Middle frontal gyrus (tissue), 1 donor: ENCODE measurements around the gene HOMER2.
"Not testable (repeated sequence)": the region's sequence is repeated elsewhere in the genome, so short reads cannot be mapped to it uniquely, and the experiment has no call there.

Experiments
- DNase-seq: peaks from one replicate; pipeline ENCODE4 v3.0.0-alpha.2; 2015; ENCODE audit warnings: low spot score; ENCODE audit errors: extremely low spot score

The HOMER2 gene

GRCh38 chr15:82898961-82899360 lies 53.6 kb downstream of the HOMER2 start:
- no peak for DNase-seq

DNA sequence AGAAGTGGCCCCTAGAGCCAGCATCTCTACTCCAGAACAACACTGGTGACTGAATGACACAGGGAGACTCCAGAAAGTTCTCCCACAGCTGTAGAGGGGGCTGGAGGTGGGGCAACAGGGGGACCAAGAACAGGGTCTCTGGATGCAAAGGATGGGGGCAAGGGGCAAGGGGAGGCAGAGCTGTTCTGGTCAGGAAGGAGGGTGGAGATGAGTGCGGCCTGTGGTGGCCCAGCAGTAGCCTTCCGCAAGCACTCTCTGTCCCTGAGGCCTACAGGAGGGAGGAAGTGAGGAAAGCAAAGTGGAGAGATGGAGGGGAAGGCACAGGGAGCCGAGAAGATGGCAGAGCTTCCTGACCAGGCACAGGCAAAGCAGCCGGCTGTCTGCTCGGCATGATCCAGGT lies 56.5 kb downstream of the HOMER2 start:
- no peak for DNase-seq

DNA sequence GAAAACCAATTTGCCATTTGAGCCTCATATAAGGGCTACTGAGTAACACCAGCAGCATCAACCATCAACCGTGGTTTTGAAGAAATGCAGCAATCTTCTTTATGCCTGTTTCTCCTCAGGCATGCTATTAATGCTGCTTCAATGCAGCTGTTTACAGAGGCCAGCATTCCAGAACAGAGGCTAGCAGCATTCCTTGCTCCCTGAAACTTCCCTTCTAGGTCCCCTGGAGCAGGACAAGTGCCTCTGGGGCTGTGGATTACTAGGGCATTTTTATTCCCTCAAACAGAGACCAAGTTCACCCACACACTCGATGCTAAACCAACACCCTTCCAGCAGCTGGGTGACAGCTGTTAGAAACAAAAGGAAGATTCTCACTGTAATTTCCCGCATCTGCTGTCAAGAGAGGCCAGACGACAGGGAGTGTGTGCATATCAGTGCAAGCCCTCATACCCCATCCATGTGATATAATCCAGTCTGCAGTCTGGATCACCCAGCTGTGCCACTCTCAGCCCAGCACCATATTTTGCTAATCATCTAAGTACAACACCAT lies 57.5 kb downstream of the HOMER2 start:
- DNase-seq: no peak

DNA sequence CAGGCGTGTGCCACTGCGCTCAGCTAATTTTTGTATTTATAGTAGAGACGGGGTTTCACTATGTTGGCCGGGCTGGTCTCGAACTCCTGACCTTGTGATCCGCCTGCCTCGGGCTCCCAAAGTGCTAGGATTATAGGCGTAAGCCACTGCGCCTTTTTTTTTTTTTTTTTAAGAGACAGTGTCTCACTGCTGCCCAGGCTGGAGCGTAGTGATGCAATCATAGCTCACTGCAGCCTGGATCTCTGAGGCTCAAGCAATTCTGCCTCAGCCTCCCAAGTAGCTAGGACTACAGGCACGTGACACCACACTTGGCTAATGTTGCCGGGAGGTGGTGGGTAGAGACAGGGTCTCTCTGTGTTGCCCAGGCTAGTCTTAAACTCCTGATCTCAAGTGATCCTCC lies 59.0 kb downstream of the HOMER2 start:
- not testable (repeated sequence) for DNase-seq

GRCh38 chr15:82892573-82892972 lies 59.9 kb downstream of the HOMER2 start:
- no peak for DNase-seq

DNA sequence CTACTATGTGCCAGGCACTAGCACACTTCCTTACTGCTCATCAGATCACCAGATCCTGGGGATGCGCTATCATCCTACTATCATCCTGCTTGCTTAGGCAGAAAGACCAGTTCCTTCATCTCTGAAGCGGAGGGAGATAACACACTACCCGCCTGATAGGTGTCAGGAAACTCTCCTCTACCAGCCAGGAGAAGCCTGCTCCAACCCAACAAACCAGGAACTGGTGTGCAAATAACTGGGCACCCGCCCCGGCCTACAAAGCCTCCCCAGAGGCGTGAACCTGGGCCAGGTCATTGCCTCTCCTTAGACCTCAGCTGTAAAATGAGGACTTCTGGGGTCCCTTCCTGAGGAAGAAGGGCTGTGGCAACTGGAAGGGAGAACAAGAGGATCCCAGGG lies 61.5 kb downstream of the HOMER2 start:
- no peak for DNase-seq

GRCh38 chr15:82890338-82890994 lies 62.1 kb downstream of the HOMER2 start:
- no peak for DNase-seq

DNA sequence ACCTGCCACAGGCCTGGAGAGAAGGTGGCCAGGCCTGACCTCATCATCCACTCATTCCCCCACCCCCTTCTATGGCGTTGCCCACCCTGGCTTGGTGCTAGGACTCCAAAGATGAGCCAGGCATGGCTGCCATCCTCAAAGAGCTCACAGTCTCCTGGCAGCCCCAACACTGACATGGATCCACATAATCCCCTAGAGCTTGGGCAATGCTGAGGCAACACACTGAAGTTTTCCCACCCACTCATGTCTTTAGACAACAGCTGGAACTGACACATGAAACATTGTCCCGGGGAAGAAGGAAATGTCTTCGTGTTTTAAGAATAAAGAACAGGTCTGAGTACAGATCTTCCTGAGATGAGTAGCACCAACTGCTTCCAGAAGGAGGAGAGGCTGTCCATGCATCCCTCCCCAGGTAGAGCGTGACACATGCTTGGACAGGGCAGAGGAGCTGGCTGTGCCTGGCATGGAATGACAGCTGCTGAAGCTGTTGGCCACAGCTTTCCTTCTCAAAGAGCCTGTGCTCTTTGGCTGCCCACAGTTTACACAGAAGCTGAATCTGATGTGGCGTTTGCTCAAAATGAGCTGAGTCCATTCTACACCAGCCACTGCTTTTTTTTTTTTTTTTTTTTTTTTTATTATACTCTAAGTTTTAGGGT lies 70.1 kb downstream of the HOMER2 start:
- DNase-seq: no peak

DNA sequence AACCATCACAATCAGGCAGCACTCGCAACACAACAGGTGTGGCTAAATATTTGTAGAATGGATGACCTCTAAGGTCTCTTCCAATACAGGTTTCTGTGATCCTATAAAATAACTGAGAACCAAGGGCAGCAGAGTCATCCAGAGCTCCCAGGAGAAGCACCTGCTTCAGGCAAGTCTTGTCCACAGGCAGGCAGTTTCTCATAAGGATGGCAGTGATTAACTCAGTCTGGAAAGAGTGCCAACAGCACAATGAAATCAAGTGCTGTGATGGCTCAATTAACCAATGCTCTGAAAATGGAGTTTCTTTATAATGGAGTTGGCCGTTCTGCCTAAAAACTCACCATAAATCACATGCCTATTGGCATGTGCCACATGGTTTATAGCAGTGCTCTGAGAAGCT lies 70.8 kb downstream of the HOMER2 start:
- DNase-seq: no peak

DNA sequence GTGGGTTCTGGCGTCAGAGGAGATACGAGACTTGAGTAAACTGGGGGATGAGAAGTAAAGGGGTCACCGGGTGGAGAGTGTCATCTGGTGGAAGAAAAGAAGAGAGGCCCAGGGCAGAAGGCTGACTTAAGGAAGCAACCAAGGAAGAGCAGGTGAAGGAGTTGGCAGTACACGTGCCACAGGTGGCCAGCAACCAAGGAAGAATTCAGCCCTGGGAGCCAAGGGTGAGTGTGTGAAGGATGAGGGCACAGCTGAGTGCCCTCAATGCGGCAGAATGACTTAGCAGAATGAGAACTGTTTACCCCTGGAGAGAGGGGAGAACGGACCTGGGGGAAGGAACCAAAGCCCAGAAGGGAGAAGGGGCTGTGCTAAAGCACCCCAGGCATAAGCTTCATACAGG lies 71.8 kb downstream of the HOMER2 start:
- no peak for DNase-seq

GRCh38 chr15:82878325-82878724 lies 74.2 kb downstream of the HOMER2 start:
- DNase-seq: no peak

- DNase-seq: no peak
Measured at GRCh38 chr15:82877825-82878224, 74.7 kb downstream of the HOMER2 start.

DNA sequence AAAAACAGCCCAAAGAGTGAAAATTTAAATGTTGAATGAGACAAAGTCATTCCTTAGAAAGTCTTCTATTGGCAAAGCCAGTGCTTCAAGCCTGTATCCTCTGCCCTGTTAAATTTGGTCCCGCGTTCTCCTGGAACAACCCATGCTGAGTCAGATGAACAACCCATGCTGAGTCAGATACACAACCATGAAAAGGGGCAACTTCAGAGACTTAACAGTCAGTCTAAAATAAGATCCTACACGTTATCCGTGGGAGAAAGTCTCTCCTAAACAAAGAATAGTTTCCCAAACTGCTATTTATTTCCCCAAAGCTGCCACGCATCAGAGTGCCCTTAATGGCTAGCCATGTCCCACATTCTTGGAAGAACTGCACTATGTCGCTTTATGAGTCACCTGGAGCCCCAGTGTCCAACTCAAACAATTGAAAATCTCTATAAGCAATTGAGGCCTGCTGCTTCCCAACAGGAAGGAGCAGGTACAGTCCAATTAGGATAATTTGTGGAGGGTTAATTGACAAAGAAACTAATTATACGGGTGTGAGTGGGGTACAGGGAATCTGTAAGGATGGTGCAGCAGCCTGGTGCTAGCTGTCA lies 77.0 kb downstream of the HOMER2 start:
- no peak for DNase-seq

DNA sequence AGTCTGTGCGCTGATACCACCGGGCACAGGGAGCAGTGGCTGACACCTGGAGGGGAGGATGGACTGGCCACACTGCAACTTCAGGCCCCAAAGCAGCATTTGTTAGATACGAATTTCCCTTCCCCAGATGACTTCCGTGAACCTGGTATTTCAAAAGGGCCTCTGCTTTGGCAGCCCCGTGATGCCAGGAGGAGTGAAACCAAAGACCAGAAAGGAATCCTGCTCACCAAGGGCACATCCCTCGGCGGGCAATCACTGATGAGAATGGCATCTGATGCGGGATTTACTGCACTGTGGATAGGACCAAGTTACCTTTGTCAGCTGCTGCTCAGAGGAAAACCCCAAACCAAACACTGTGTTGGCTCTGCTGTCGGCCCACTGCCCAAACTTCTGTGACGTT lies 77.6 kb downstream of the HOMER2 start:
- no peak for DNase-seq

DNA sequence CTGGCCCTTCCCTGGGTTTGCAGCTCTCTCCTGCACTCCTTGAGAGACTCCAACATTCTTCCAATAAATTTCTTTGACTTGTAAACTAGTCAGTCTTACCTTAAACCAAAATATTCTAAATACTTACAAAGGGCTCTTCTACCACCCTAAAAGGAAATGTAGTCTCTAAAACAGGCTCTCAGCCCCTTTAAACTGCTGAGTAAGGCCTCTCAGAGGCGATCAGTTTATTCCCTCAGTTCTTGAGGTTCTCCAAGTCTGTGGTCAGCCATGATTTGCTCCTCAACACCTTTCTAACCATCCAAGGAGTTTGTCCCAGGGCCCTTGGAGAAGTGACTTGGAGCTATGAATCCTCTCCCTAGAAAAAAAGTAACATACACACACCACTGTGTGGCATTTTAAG lies 78.3 kb downstream of the HOMER2 start:
- DNase-seq: no peak

- DNase-seq: no peak
Measured at GRCh38 chr15:82873000-82873680, 79.4 kb downstream of the HOMER2 start.

- no peak for DNase-seq
Measured at GRCh38 chr15:82871832-82872484, 80.6 kb downstream of the HOMER2 start.

DNA sequence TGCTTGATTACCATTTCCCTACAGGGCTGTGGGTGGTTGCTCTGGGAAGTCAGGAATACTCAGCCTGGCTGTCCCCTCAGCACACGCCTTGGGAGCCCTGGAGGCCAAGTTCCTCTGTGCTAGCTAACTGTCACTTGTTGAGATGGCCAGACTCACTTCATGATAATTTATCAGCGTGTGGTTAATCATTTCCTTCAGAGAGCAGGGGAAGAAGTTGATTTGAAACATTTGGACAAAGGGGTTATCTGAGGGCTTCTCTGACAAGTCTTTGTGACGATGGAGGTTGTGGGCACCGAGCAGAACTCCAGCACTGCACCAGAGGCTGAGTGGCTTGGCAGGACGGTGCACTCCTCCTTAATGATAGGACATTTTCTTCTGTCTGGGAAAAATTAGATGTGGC lies 81.2 kb downstream of the HOMER2 start:
- DNase-seq: no peak

DNA sequence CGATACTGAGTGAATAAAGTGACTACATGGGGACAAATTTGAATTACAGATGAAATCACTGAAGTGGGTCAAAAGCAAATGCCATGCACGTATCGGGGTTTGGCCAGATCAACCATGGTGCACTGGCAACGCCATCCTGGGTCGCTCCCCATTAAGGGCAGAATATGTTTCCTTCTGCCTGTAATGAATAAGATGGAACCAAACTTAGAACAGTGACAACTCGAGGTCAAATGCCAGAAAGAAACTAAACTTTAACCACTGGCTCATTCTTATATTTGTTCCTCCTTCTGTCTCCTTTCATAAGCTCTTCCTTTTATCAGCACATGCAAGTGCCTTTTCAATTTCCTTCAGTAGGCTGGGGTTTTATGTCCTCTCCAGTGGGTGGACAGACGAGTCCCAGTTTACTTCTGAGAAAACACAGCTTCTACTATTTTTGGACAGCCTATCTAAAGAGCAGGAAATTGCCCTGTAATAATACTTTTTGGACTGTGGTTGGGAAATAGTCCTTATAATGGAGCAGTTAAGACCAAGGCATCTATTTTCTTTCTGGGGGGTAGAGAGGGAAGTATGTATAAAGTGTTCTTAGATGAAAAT lies 81.7 kb downstream of the HOMER2 start:
- no peak for DNase-seq

DNA sequence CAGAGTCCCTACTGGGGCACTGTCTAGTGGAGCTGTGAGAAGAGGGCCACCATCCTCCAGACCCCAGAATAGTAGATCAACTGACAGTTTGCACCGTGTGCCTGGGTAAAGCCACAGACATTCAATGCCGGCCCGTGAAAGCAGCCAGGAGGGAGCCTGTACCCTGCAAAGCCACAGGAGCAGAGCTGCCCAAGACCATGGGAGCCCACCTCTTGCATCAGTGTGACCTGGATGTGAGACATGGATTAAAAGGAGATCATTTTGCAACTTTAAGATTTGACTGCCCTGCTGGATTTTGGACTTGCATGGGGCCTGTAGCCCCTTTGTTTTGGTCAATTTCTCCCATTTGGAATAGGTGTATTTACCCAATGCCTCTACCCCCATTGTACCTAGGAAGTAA lies 86.5 kb downstream of the HOMER2 start:
- DNase-seq: not testable (repeated sequence)

DNA sequence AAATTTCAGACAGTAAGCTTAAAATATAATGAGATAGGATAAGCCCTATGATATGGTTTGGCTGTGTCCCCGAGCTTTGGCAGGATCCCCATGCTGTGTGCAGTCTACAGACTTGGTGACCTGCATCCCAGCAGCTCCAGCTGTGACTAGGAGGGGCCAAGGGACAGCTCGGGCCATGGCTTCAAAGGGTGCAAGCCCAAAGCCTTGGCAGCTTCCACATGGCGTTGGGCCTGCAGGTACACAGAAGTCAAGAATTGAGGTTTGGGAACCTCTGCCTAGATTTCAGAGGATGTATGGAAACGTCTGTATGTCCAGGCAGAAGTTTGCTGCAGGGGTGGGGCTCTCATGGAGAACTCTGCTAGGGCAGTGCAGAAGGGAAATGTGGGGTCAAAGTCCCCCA lies 86.9 kb downstream of the HOMER2 start:
- not testable (repeated sequence) for DNase-seq
